Measurements from ENCODE around the gene DNAAF1.

The DNAAF1 gene

DNA sequence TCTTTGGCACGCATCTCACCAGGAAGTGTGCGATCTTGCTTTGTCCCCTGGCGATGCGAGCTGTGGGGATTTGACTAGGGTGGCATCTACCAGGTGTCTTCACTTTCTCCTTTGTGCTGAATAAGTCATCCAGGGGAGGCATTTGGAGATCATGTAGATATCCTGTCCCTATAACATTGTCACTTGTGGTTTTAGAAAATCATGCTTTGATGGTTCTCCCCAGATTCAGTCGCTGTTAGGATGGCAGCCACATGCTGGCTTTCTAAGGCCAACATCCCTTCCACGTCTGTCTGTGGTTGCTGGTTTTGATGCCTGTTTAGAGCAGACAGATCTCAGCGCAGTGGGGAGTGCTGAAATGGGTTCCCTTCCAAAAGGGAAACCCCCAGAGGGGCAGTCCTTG is 48.4 kb downstream of the DNAAF1 start:
- POLR2A ChIA-PET, result no interaction called here
- WGBS (ENCODE audit: insufficient coverage), result 82% methylated on average over 7 of the region's 7 CpGs
- CTCF ChIA-PET, result no interaction called here
- Histone ChIP-seq H3K4me3 (ENCODE audit: control insufficient read depth in 1 of 7, extremely low read depth in 1 of 7, insufficient read depth in 4 of 7, low read depth in 2 of 7, low read length in 6 of 7) (no peak overlapping the region), H3K27ac (ENCODE audit: insufficient read depth in 1 of 2, low read depth in 1 of 2, low read length in 2 of 2, poor library complexity in 1 of 2, severe bottlenecking in 2 of 2) (no peak overlapping the region), H3K27me3 (replicated peaks in 2 of 5; ENCODE audit: control insufficient read depth in 4 of 5, insufficient read depth in 5 of 5, low read length in 4 of 5) (peaks cover 0 to 2% (median 0%) of the 10 kb centered on the region in 5 experiments), H3K36me3 (ENCODE audit: control insufficient read depth in 4 of 4, insufficient read depth in 4 of 4, low read length in 3 of 4) (no peaks in the 10 kb centered on the region), H3K4me1 (ENCODE audit: control extremely low read depth in 1 of 4, control insufficient read depth in 4 of 4, insufficient read depth in 4 of 4, low read length in 3 of 4) (peaks cover 0 to 17% (median 10%) of the 10 kb centered on the region in 4 experiments), H3K9me3 (ENCODE audit: control extremely low read depth in 1 of 5, control insufficient read depth in 4 of 5, insufficient read depth in 2 of 5, low read depth in 1 of 5, low read length in 4 of 5) (no peaks in the 10 kb centered on the region)
- DNase-seq, result peak in 2 of 3 donors; percentile 10 to 13

DNA sequence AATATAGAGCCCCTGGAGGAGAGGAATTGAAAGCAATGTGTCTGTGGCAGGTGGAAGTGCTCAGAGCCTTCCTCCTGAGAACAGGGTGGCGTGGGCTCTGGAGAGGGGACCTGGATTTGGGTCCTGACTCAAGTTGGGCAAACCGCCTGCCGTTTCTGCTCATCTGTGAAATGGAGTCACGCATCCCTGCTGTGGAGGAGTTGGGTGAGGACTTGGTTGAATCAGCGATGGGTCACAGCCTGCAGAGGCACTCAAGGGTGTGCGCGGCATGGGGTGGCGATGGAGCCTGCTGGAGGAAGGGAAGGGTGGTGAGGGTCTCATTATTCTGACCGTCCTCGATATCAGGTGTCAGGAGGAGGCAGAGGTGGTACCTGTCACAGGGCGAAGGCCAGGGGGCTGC is 48.9 kb downstream of the DNAAF1 start:
- CTCF ChIA-PET, result no interaction called here
- Histone ChIP-seq H3K27me3 (replicated peaks in 2 of 5; ENCODE audit: control insufficient read depth in 4 of 5, insufficient read depth in 5 of 5, low read length in 4 of 5) (peaks cover 0 to 6% (median 0%) of the 10 kb centered on the region in 5 experiments), H3K4me3 (ENCODE audit: control insufficient read depth in 1 of 7, extremely low read depth in 1 of 7, insufficient read depth in 4 of 7, low read depth in 2 of 7, low read length in 6 of 7) (peak overlapping the region in 3 of 7 experiments; percentile 36 to 59 (median 50)), H3K9me3 (ENCODE audit: control extremely low read depth in 1 of 5, control insufficient read depth in 4 of 5, insufficient read depth in 2 of 5, low read depth in 1 of 5, low read length in 4 of 5) (no peaks in the 10 kb centered on the region), H3K27ac (ENCODE audit: insufficient read depth in 1 of 2, low read depth in 1 of 2, low read length in 2 of 2, poor library complexity in 1 of 2, severe bottlenecking in 2 of 2) (no peak overlapping the region), H3K4me1 (ENCODE audit: control extremely low read depth in 1 of 4, control insufficient read depth in 4 of 4, insufficient read depth in 4 of 4, low read length in 3 of 4) (peaks cover 0 to 17% (median 10%) of the 10 kb centered on the region in 4 experiments), H3K36me3 (ENCODE audit: control insufficient read depth in 4 of 4, insufficient read depth in 4 of 4, low read length in 3 of 4) (no peaks in the 10 kb centered on the region)
- 85% methylated on average over 11 of the region's 11 CpGs for WGBS (ENCODE audit: insufficient coverage)
- POLR2A ChIA-PET, result no interaction called here
- DNase-seq, result no peak

DNA sequence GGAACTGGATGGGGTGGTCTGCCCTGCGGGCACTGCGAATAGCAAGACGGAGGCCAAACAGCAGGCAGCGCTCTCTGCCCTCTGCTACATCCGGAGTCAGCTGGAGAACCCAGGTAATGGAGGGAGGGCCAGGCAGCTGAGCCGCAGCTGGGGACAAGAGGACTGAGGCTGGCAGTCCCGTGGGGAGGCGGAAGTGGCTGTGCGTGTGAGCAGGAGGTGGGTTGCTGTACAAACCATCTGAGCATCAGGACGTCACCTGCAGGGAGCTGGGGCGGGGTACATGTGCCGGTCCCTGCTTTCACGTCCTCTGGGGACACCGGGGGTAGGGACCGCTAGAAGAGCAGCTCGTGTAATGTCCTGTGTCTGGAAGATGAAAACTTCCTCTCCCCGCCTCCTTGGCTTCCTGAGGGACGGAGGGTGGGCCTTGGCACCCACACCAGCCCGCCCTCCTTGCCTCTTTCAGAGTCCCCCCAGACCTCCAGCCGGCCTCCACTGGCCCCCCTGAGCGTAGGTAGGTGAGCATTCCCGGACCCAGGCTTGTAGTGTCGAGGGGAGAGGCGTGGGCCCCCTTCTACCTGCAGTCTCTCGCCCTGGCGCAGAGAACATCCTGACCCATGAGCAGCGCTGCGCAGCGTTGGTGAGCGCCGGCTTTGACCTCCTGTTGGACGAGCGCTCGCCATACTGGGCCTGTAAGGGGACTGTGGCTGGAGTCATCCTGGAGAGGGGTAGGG is 49.5 kb downstream of the DNAAF1 start:
- Histone ChIP-seq H3K9me3 (ENCODE audit: control extremely low read depth in 1 of 5, control insufficient read depth in 4 of 5, insufficient read depth in 2 of 5, low read depth in 1 of 5, low read length in 4 of 5) (no peaks in the 10 kb centered on the region), H3K27me3 (replicated peaks in 2 of 5; ENCODE audit: control insufficient read depth in 4 of 5, insufficient read depth in 5 of 5, low read length in 4 of 5) (peaks cover 0 to 6% (median under 1%) of the 10 kb centered on the region in 5 experiments), H3K36me3 (ENCODE audit: control insufficient read depth in 4 of 4, insufficient read depth in 4 of 4, low read length in 3 of 4) (no peaks in the 10 kb centered on the region), H3K4me1 (ENCODE audit: control extremely low read depth in 1 of 4, control insufficient read depth in 4 of 4, insufficient read depth in 4 of 4, low read length in 3 of 4) (peaks cover 0 to 17% (median 10%) of the 10 kb centered on the region in 4 experiments), H3K4me3 (ENCODE audit: control insufficient read depth in 1 of 7, extremely low read depth in 1 of 7, insufficient read depth in 4 of 7, low read depth in 2 of 7, low read length in 6 of 7) (peak overlapping the region in 3 of 7 experiments; percentile 36 to 59 (median 50)), H3K27ac (ENCODE audit: insufficient read depth in 1 of 2, low read depth in 1 of 2, low read length in 2 of 2, poor library complexity in 1 of 2, severe bottlenecking in 2 of 2) (no peak overlapping the region)
- WGBS (ENCODE audit: insufficient coverage), result 49% methylated on average over 32 of the region's 34 CpGs
- POLR2A ChIA-PET, result no interaction called here
- peak; percentile 39 to 81 (median 67) for DNase-seq
- CTCF ChIA-PET, result interaction anchor here (0.5 to 1.0 kb wide), 2 partner anchors 8 to 521 kb away, joined by 3 read pairs; partner anchors contain the start of gene TAF1C

DNA sequence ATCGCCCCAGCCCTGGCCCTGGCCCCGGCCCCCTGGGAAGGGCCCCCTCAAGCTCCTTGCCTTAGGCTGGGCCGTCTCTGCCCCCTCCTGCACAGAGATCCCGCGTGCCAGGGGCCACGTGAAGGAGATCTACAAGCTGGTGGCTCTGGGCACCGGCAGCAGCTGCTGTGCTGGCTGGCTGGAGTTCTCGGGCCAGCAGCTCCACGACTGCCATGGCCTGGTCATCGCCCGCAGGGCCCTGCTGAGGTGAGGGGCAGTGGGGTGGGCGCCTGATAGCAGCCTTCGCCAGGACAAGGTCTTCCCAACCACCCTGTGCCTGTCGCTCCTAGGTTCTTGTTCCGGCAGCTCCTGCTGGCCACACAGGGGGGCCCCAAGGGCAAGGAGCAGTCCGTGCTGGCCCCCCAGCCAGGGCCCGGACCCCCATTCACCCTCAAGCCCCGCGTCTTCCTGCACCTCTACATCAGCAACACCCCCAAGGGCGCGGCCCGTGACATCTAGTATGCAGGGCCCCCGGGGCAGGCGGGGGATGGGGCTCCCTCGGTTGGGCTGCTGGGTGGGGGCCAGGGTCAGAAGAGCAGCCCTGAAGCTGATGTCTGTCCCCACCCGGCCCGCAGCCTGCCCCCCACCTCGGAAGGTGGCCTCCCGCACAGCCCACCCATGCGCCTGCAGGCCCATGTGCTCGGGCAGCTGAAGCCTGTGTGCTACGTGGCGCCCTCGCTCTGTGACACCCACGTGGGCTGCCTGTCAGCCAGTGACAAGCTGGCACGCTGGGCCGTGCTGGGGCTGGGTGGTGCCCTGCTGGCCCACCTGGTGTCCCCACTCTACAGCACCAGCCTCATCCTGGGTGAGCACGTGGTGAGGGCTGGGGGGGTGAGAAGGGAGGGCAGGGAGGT is 50.3 kb downstream of the DNAAF1 start:
- CTCF ChIA-PET, result interaction anchor here (0.5 to 1.0 kb wide), 2 partner anchors 9 to 520 kb away, joined by 3 read pairs; partner anchors contain the start of gene TAF1C
- POLR2A ChIA-PET, result no interaction called here
- DNase-seq, result no peak
- H3K4me1 ChIP-seq (ENCODE audit: control extremely low read depth in 1 of 4, control insufficient read depth in 4 of 4, insufficient read depth in 4 of 4, low read length in 3 of 4), result peaks cover 0 to 17% (median 10%) of the 10 kb centered on the region in 4 experiments
- no peak overlapping the region for H3K4me3 ChIP-seq (ENCODE audit: control insufficient read depth in 1 of 7, extremely low read depth in 1 of 7, insufficient read depth in 4 of 7, low read depth in 2 of 7, low read length in 6 of 7)
- H3K27me3 ChIP-seq (replicated peaks in 2 of 5; ENCODE audit: control insufficient read depth in 4 of 5, insufficient read depth in 5 of 5, low read length in 4 of 5), result peaks cover 0 to 6% (median 2%) of the 10 kb centered on the region in 5 experiments
- H3K27ac ChIP-seq (ENCODE audit: insufficient read depth in 1 of 2, low read depth in 1 of 2, low read length in 2 of 2, poor library complexity in 1 of 2, severe bottlenecking in 2 of 2), result no peak overlapping the region
- H3K9me3 ChIP-seq (ENCODE audit: control extremely low read depth in 1 of 5, control insufficient read depth in 4 of 5, insufficient read depth in 2 of 5, low read depth in 1 of 5, low read length in 4 of 5), result no peaks in the 10 kb centered on the region
- H3K36me3 ChIP-seq (ENCODE audit: control insufficient read depth in 4 of 4, insufficient read depth in 4 of 4, low read length in 3 of 4), result no peaks in the 10 kb centered on the region
- WGBS (ENCODE audit: insufficient coverage), result 96% methylated on average over 34 of the region's 38 CpGs

DNA sequence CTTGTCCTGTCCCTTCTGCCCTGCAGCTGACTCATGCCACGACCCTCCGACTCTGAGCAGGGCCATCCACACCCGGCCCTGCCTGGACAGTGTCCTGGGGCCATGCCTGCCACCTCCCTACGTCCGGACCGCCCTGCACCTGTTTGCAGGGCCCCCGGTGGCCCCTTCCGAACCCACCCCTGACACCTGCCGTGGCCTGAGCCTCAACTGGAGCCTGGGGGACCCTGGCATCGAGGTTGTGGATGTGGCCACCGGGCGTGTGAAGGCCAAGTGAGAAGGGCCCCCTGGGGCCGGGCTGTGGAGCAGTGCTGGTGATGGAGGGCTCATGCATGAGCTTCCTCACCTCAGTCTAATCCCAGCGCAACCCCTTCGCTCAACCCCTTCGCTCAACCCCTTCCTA is 51.0 kb downstream of the DNAAF1 start:
- ChIA-PET POLR2A (no interaction called here), CTCF (no interaction called here)
- WGBS (ENCODE audit: insufficient coverage), result 96% methylated on average over 13 of the region's 16 CpGs
- no peaks in the 10 kb centered on the region for H3K9me3 ChIP-seq (ENCODE audit: control extremely low read depth in 1 of 5, control insufficient read depth in 4 of 5, insufficient read depth in 2 of 5, low read depth in 1 of 5, low read length in 4 of 5)
- no peak overlapping the region for H3K4me3 ChIP-seq (ENCODE audit: control insufficient read depth in 1 of 7, extremely low read depth in 1 of 7, insufficient read depth in 4 of 7, low read depth in 2 of 7, low read length in 6 of 7)
- no peaks in the 10 kb centered on the region for H3K36me3 ChIP-seq (ENCODE audit: control insufficient read depth in 4 of 4, insufficient read depth in 4 of 4, low read length in 3 of 4)
- DNase-seq, result no peak
- H3K4me1 ChIP-seq (ENCODE audit: control extremely low read depth in 1 of 4, control insufficient read depth in 4 of 4, insufficient read depth in 4 of 4, low read length in 3 of 4), result peaks cover 0 to 17% (median 10%) of the 10 kb centered on the region in 4 experiments
- peaks cover 0 to 6% (median 2%) of the 10 kb centered on the region in 5 experiments for H3K27me3 ChIP-seq (replicated peaks in 2 of 5; ENCODE audit: control insufficient read depth in 4 of 5, insufficient read depth in 5 of 5, low read length in 4 of 5)
- H3K27ac ChIP-seq (ENCODE audit: insufficient read depth in 1 of 2, low read depth in 1 of 2, low read length in 2 of 2, poor library complexity in 1 of 2, severe bottlenecking in 2 of 2), result no peak overlapping the region

DNA sequence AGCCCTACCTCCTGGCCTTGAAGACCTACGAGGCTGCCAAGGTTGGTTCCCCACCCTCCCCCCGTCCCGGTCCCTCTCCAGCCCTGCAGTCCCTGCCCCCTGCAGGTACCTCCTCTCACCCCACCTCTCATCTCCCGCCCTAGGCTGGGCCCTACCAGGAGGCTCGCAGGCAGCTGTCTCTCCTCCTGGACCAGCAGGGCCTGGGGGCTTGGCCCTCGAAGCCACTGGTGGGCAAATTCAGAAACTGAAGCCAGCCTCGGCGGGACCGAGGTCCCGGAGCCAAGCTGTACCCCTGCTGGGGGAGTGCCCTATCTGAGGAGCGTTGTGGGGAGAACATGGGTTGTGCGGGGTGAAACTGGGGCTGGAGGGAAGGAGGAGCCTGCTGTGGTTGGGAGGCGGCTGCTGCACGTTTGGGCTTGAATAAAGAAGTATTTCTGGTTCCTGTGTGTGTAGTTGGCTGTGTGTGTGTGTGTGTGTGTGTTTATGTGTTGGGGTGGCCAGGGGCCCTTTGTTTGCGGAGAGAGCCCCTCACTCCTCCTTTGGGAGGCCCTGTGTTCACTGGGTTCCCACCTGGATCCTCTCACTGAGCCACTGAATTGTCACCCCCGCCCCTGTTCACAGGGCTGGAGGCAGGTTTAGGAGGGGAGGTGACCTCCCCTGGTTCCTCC is 51.8 kb downstream of the DNAAF1 start:
- 92% methylated on average over 9 of the region's 16 CpGs for WGBS (ENCODE audit: insufficient coverage)
- H3K4me1 ChIP-seq (ENCODE audit: control extremely low read depth in 1 of 4, control insufficient read depth in 4 of 4, insufficient read depth in 4 of 4, low read length in 3 of 4), result peaks cover 0 to 17% (median 10%) of the 10 kb centered on the region in 4 experiments
- H3K36me3 ChIP-seq (ENCODE audit: control insufficient read depth in 4 of 4, insufficient read depth in 4 of 4, low read length in 3 of 4), result no peaks in the 10 kb centered on the region
- H3K27me3 ChIP-seq (replicated peaks in 2 of 5; ENCODE audit: control insufficient read depth in 4 of 5, insufficient read depth in 5 of 5, low read length in 4 of 5), result peaks cover 0 to 6% (median 2%) of the 10 kb centered on the region in 5 experiments
- H3K27ac ChIP-seq (ENCODE audit: insufficient read depth in 1 of 2, low read depth in 1 of 2, low read length in 2 of 2, poor library complexity in 1 of 2, severe bottlenecking in 2 of 2), result no peak overlapping the region
- POLR2A ChIA-PET, result no interaction called here
- CTCF ChIA-PET, result no interaction called here
- H3K4me3 ChIP-seq (ENCODE audit: control insufficient read depth in 1 of 7, extremely low read depth in 1 of 7, insufficient read depth in 4 of 7, low read depth in 2 of 7, low read length in 6 of 7), result no peak overlapping the region
- H3K9me3 ChIP-seq (ENCODE audit: control extremely low read depth in 1 of 5, control insufficient read depth in 4 of 5, insufficient read depth in 2 of 5, low read depth in 1 of 5, low read length in 4 of 5), result no peaks in the 10 kb centered on the region
- no peak for DNase-seq

All from common myeloid progenitor, CD34-positive (primary cell).